Epithelial cell of proximal tubule (primary cell): ENCODE data around the gene NSD1. TPM values are rescaled to one million over a fixed set of nuclear protein-coding genes. Genes with fewer than 3 reads are reported as not detected.

Experiments used
- DNase-seq: peaks from one replicate; pipeline ENCODE4 v3.0.0-alpha.2; 2011; ENCODE audit warnings: low read depth
- H3K4me3 ChIP-seq: 2 replicates; pipeline ENCODE4 v1.5.1; 2011; ENCODE audit warnings: low read depth, mild to moderate bottlenecking, low read length
- total RNA-seq: library from RNA; depleted of rRNA; stranded (reverse); fragments of >200 nt; gene quantifications from 2 replicates; pipeline ENCODE4 v1.2.3, GENCODE V29; 2015
- TF ChIP-seq, protein P1 (sequence below): conservative IDR thresholded peaks from 2 replicates; pipeline ENCODE4 v1.5.1; 2012; ENCODE audit warnings: low read depth, mild to moderate bottlenecking, low read length

The NSD1 gene
- total RNA-seq, 1 donor from 2014 or later = 30.6 TPM

DNA sequence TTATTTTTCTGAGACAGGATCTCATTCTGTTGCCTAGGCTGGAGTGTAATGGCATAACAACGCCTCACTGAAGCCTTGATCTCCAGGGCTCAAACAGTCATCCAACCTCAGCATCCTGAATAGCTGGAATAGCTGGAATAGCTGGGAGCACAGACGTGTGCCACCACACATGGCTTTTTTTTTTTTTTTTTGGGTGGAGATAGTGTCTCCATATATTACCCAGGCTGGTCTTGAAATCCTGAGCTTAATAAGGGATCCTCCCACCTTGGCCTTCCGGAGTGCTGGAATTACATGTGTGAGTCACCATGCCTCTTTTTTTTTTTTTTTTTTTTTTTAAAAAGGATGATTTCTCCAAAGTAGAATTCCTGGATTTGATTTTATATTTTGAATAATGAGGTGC is 60.7 kb downstream of the NSD1 start:
- no peak overlapping the region for H3K4me3 ChIP-seq
- peak; percentile 80 for DNase-seq
- TF ChIP-seq, protein P1, sequence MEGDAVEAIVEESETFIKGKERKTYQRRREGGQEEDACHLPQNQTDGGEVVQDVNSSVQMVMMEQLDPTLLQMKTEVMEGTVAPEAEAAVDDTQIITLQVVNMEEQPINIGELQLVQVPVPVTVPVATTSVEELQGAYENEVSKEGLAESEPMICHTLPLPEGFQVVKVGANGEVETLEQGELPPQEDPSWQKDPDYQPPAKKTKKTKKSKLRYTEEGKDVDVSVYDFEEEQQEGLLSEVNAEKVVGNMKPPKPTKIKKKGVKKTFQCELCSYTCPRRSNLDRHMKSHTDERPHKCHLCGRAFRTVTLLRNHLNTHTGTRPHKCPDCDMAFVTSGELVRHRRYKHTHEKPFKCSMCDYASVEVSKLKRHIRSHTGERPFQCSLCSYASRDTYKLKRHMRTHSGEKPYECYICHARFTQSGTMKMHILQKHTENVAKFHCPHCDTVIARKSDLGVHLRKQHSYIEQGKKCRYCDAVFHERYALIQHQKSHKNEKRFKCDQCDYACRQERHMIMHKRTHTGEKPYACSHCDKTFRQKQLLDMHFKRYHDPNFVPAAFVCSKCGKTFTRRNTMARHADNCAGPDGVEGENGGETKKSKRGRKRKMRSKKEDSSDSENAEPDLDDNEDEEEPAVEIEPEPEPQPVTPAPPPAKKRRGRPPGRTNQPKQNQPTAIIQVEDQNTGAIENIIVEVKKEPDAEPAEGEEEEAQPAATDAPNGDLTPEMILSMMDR = no peak

- H3K4me3 ChIP-seq = no peak overlapping the region
- DNase-seq = no peak
- TF ChIP-seq, protein P1 = no peak
Observed at GRCh38 chr5:177195307-177195952, 61.9 kb downstream of the NSD1 start.

DNA sequence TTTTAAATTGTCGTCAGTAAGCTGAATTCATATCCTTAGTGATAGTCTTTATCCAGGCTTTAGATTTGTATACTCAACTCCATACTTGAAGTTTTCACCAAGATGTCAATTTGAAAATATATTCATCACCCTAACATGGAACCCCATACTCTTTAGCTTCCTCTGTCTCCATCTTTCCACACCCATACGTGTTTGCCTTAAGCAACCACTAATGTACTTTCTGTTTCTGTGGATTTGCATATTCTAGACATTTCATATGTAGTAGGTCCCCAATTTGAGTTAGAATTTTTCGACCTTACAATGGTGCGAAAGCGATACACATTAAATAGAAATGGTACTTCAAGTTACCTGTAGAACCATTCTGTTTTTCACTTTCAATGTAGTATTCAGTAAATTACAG is 65.2 kb downstream of the NSD1 start:
- DNase-seq = no peak
- TF ChIP-seq, protein P1 = no peak
- no peak overlapping the region for H3K4me3 ChIP-seq

DNA sequence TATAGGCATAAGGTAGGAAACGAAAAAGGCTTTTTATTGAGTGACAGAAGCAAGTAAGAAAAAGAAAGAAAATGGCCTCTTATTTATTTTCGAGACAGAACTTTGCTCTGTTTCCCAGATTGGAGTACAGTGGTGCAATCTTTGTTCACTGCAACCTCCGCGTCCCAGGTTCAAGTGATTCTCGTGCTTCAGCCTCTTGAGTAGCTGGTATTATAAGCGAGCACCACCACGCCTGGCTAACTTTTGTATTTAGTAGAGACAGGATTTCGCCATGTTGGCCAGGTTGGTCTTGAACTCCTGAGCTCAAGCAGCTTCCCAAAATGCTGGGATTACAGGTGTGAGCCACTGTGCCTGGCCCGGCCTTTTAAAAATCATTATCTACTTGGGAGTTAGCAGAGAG is 70.7 kb downstream of the NSD1 start:
- TF ChIP-seq, protein P1 = no peak
- H3K4me3 ChIP-seq = no peak overlapping the region
- DNase-seq = no peak

DNA sequence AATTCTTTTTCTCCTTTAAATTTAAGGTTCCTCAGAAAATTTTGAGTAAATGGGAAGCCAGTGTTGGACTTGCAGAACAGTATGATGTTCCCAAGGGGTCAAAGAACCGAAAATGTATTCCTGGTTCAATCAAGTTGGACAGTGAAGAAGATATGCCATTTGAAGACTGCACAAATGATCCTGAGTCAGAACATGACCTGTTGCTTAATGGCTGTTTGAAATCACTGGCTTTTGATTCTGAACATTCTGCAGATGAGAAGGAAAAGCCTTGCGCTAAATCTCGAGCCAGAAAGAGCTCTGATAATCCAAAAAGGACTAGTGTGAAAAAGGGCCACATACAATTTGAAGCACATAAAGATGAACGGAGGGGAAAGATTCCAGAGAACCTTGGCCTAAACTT is 76.0 kb downstream of the NSD1 start:
- no peak for DNase-seq
- TF ChIP-seq, protein P1 = no peak
- no peak overlapping the region for H3K4me3 ChIP-seq

GRCh38 chr5:177212242-177212641 is 78.7 kb downstream of the NSD1 start:
- TF ChIP-seq, protein P1 = no peak
- no peak for DNase-seq
- H3K4me3 ChIP-seq = no peak overlapping the region

GRCh38 chr5:177220576-177220975 is 87.0 kb downstream of the NSD1 start:
- DNase-seq = no peak
- TF ChIP-seq, protein P1 = no peak
- H3K4me3 ChIP-seq = no peak overlapping the region
